HepG2 (cell line): ENCODE measurements around the gene PPP1R1B. TPM values are rescaled to one million over a fixed set of nuclear protein-coding genes. Genes with fewer than 3 reads are reported as not detected.

ENCODE experiments used
- ELF4 ChIP-seq: sonication (generic); formaldehyde crosslinking; IDR thresholded peaks from 2 replicates; pipeline ENCODE4 v1.5.0; 2020; ENCODE audit warnings: missing genetic modification reagents, mild to moderate bottlenecking, moderate library complexity, borderline replicate concordance
- HIC2 ChIP-seq: sonication (generic); formaldehyde crosslinking; IDR thresholded peaks from 2 replicates; pipeline ENCODE4 v1.9.0; 2022; ENCODE audit warnings: low read depth, missing genetic modification reagents
- NR2C2 ChIP-seq: sonication (generic); formaldehyde crosslinking; IDR thresholded peaks from 2 replicates; pipeline ENCODE4 v1.4.0; 2020; ENCODE audit warnings: missing genetic modification reagents, mild to moderate bottlenecking, moderate library complexity, borderline replicate concordance
- SPEN ChIP-seq: sonication (generic); formaldehyde crosslinking; IDR thresholded peaks from 2 replicates; pipeline ENCODE4 v1.5.1; 2020; ENCODE audit warnings: low read depth, mild to moderate bottlenecking, missing genetic modification reagents
- STAT6 ChIP-seq: sonication (generic); formaldehyde crosslinking; IDR thresholded peaks from 2 replicates; pipeline ENCODE4 v1.4.0; 2020; ENCODE audit warnings: missing genetic modification reagents, mild to moderate bottlenecking, borderline replicate concordance
- THAP9 ChIP-seq: sonication (generic); formaldehyde crosslinking; IDR thresholded peaks from 2 replicates; pipeline ENCODE4; 2020; ENCODE audit warnings: missing genetic modification reagents, mild to moderate bottlenecking, borderline replicate concordance
- ZNF138 ChIP-seq: sonication (generic); formaldehyde crosslinking; IDR thresholded peaks from 2 replicates; pipeline ENCODE4 v1.5.0; 2020; ENCODE audit warnings: mild to moderate bottlenecking, low read depth, missing genetic modification reagents
- ZNF281 ChIP-seq: sonication (generic); formaldehyde crosslinking; IDR thresholded peaks from 2 replicates; pipeline ENCODE4 v1.4.0; 2020; ENCODE audit warnings: missing genetic modification reagents, borderline replicate concordance
- ZNF292 ChIP-seq: sonication (generic); formaldehyde crosslinking; IDR thresholded peaks from 2 replicates; pipeline ENCODE4 v1.8.1; 2022; ENCODE audit warnings: mild to moderate bottlenecking, low read depth, missing genetic modification reagents, borderline replicate concordance
- ZNF484 ChIP-seq: sonication (generic); formaldehyde crosslinking; IDR thresholded peaks from 2 replicates; pipeline ENCODE4 v1.5.1; 2020; ENCODE audit warnings: mild to moderate bottlenecking, low read depth, missing genetic modification reagents, borderline replicate concordance
- ZNF580 ChIP-seq: IDR thresholded peaks from 2 replicates; pipeline ENCODE4 v1.6.1; 2016; ENCODE audit warnings: low read depth, borderline replicate concordance
- ZNF629 ChIP-seq: sonication (generic); formaldehyde crosslinking; conservative IDR thresholded peaks from 2 replicates; pipeline ENCODE4 v1.5.0; 2020; ENCODE audit warnings: missing genetic modification reagents
- ZNF660 ChIP-seq: sonication (generic); formaldehyde crosslinking; IDR thresholded peaks from 2 replicates; pipeline ENCODE4 v1.5.1; 2020; ENCODE audit warnings: mild to moderate bottlenecking, low read depth, missing genetic modification reagents, borderline replicate concordance
- polyA plus RNA-seq, 8 experiments: library from polyadenylated mRNA; depleted of rRNA in 3 of 8; stranded (reverse) in 7 of 8; unstranded in 1 of 8; fragments of >200 nt; fragmentation: Illumina TruSeq in 4 of 8; extraction: Trizol in 4 of 8; gene quantifications; 2 replicates each; pipeline versions ENCODE4 v1.2.1 to v1.2.3, GENCODE V29; 2011 to 2016; ENCODE audit warnings: low read depth in 4 of 8, missing spikeins in 1 of 8, mixed read lengths in 1 of 8; ENCODE audit not compliant: insufficient read depth in 1 of 8
- total RNA-seq, 5 experiments: library from RNA; depleted of rRNA; stranded (reverse); fragments of >200 nt; fragmentation: Illumina TruSeq; extraction: Trizol; gene quantifications; 2 replicates each; pipeline ENCODE4 v1.2.3, GENCODE V29; 2016; ENCODE audit warnings: low read depth in 1 of 5

Gene PPP1R1B
- total and polyA plus RNA-seq, 2 of the 13 experiments (the other 11 are each of a cell fraction or from before 2014, with no cell fraction given), result 0.08 TPM; not detected in 1

GRCh38 chr17:39674702-39675389 lies 48.1 kb downstream of the PPP1R1B start (continued):
- TF ChIP-seq THAP9 (CRISPR knock-in tag) (peak; percentile 42; the same call in 1 of the 2 replicates), NR2C2 (CRISPR knock-in tag) (peak; percentile 82), ZNF484 (CRISPR knock-in tag) (no peak), ZNF281 (peak; percentile 20; the same call in 1 of the 2 replicates), ZNF580 (CRISPR knock-in tag) (peak; percentile 44; the same call in 1 of the 2 replicates), ZNF660 (CRISPR knock-in tag) (no peak), STAT6 (0 out of 2 replicates have a peak, but pooled peaks have one; percentile 37), ZNF629 (CRISPR knock-in tag) (no peak), ZNF292 (CRISPR knock-in tag) (no peak), ZNF138 (CRISPR knock-in tag) (no peak), HIC2 (CRISPR knock-in tag) (peak; percentile 17; the same call in 1 of the 2 replicates), ELF4 (CRISPR knock-in tag) (peak; percentile 49; the same call in 1 of the 2 replicates), SPEN (peak; percentile 67; the same call in 1 of the 2 replicates)
